NCI-H446 (cell line): ENCODE data around the gene PARS2.
A peak's percentile ranks its signal among the peaks of the same experiment; 100 is the strongest.

Experiments
- DNase-seq, 2 experiments: peaks; one replicate each; lab custom pipeline; 2025; lab: John Stamatoyannopoulos, UW

PARS2 gene

GRCh38 chr1:54736685-54737084, 27.6 kb downstream of the PARS2 start:
- no peak for DNase-seq

DNA sequence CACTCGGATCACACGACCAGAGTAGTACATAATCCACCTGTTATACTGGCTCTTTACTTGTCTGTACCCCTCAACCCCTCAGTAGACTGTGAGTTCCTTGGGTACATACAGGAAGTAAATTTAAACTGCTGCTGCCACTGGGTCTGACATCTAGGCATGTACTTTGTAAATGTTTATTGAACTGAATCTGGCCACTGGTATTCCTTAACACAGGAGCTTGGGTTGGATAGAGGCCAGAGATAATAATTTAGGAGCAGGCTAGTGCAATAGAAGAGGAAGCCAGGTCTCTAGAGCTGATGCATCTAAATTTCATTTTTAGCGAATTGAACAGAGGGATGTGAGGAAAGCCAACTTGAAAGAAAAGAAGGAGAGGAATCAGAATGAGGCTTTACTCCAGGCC, 36.3 kb downstream of the PARS2 start:
- no peak for DNase-seq

- no peak for DNase-seq
Measured at GRCh38 chr1:54724771-54725170, 39.6 kb downstream of the PARS2 start.

DNA sequence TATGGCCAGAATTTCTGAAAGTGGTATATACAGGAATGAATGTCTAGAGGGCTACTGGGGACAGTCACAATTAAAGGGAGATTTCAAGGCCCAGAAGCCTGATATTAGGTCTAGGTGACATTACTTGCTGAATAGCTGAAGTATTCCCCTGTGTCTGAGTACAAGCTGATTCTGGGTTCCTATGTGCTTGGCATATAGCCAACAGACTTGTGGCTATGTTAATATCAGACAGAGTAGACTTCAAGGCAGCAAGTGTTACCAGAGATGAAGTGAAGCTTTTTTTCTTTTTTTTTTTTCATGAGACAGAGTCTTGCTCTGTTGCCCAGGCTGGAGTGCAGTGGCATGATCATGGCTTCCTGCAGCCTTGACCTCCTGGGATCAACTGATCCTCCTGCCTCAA, 40.3 kb downstream of the PARS2 start:
- no peak for DNase-seq

DNA sequence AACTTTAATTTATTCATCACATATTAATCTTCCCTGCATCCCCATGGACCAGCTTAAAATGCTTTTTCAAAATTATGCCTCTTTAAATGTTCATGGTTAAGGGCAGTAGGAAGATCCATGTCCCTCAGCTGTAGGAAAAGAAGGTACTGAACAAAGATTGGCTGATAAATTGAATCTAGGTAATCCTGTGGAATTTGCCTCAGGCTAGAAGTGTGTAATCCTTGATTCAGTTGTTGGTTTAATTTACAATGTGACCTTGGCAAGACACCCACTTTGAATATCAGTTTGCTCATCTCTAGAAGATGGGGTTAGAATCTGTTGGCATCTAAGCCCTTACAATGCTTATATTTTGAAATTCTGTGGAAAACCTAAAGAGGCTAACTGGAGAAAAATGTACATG, 42.6 kb downstream of the PARS2 start:
- no peak for DNase-seq

DNA sequence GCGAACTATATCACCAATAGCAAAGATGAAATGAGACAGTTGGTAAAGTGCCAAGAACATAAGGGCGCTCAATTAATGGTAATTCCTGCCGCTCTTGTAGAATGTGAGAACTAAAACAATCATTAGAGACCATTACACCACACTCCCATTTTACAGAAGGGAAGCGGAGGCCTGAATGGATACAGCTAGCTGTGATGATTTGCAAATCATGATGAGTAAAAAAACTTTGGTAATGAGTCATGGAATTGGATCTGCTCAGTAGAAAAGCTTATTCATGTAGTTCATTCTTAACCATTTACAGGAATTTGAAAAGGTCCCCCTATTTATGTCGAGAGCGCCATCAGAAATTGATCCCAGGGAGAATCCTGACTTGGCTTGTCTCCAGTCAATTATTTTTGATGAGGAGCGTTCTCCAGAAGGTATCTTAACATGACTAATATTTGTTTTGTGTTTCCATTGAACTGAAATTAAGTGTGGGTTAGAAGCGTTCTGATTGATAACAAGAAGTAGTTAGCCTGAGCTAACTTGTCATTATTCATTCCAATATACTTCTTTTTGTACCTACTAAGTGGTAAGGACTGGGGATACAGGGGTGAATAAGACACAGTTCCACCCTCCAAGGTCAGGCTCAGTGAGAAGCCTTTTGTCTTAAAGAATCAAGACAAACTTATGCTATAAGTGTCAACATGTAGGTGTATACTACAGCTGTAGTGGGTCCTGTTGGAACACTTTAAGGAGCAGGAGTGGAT, 47.9 kb downstream of the PARS2 start:
- DNase-seq: no peak

DNA sequence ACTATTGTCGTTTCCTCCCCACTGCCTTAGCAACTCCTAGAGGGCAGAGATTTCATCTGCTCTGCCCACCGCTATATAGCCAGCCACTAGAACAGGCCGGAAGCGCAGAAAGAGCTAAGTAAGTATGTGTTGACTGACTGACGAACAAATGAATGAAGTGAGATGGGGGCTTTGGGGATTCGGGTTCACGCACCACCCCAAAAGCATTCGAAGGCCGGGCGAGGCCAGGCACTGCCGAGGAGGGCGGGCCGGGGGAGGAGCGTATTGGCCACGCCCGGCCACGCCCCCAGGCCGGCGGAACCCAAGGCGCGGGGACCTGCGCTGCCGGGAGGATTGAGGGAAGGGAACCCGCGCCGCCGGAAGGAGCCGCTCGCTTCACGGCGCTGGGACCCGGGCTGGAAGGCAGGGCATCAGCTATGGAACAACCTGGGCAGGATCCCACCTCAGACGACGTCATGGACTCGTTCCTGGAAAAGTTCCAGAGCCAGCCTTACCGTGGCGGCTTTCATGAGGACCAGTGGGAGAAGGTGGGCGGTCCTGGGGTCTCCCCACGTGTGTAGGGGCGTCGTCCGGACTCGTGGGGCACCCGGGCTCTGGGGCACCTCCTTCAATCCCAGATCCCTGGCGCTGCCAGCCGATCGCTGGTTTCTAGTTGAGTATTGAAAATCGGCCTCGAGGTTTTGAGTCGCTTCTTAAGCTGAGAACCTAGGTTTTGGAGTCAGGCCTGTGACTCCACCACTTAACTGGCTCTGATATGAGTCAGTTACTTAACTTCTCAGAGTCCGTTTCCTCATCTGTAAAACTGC, 48.6 kb downstream of the PARS2 start, which contains the start of gene TTC4:
Gene TTC4 (plus strand): TSS at position 369 of the 806 bp plus-strand sequence. CDS start 48 bp downstream, at position 417.
- DNase-seq: peak; percentile 73 to 92

DNA sequence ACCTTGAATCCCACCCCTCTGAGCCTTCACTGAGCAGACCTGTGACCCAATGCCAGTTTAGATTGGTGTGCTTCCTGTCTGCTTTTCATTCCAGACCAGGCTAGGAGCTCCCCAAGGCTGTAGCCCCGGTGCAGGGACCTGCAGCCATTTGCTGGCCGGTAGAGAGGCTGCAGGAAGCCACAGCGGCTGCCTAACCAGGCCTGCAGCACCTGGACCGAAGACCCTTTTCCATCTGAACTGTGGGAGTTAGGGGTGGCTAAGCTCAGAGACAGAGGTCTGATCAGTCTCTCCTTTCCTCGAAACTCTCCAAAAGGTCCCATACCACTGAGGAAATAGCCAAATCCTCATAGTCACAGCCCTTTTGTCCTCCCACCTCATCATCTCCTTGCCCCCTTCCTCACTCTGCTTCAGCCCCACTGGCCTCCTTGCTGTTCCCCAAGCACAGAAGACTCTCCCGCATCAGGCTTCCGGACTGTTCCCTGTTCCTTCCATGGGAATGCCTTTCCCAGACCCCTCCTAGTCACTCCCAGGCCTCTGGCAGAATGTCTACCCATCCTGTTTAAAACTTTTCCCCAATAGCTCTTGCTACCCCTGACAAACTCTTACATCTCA, 49.3 kb downstream of the PARS2 start:
- DNase-seq: no peak

DNA sequence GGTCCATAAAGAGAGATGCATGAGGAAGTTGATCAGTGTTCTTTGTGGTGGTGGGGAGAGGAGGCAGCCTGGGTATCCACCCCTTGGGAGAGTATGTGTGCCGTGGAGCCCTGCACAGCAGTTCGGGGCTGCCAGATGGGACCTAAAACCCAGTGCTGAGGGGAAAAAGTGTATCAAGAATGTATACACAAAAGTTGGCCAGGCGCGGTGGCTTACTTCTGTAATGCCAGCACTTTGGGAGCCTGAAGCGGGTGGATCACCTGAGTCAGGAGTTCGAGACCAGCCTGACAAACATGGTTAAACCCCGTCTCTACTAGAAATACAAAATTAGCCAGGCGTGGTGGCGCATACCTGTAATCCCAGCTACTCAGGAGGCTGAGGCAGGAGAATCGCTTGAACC, 52.8 kb downstream of the PARS2 start:
- no peak for DNase-seq

- no peak for DNase-seq
Measured at GRCh38 chr1:54710841-54711240, 53.5 kb downstream of the PARS2 start.

DNA sequence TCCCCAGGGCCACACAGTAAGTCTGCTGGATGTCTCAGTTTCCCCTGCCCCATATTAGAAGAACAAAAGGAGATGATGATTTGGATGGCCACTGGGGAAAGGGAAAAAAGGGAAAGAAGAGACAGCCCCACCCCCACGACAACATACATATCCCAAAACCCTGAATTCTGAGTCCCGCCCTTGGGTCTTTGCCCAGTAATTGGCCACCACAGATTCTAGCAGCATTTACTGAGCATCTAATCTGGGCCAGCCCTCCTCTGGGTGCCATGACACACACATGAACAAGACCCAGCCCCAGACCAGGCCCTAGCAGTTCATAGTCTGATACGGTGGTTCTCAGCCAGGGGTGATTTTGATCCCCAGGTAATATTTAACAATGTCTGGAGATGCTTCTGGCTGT, 53.9 kb downstream of the PARS2 start:
- no peak for DNase-seq

- DNase-seq: no peak
Measured at GRCh38 chr1:54709547-54710292, 54.6 kb downstream of the PARS2 start.

- DNase-seq: no peak
Measured at GRCh38 chr1:54708385-54708784, 55.9 kb downstream of the PARS2 start.
